GM10248 (cell line): ENCODE results near the gene CDH11.

Experiments
- CTCF ChIA-PET: fragments of 300-600 bp; sonication (Branson Sonifier 250); formaldehyde crosslinking; extraction: SDS; loops from one replicate; lab custom pipeline; 2021; ENCODE audit warnings: antibody characterized with exemption; lab: Yijun Ruan, JAX
- POLR2A ChIA-PET: fragments of 350-650 bp; sonication (Branson Sonifier 250); formaldehyde crosslinking; extraction: SDS; loops from one replicate; lab custom pipeline; 2020; ENCODE audit warnings: antibody characterized with exemption; lab: Yijun Ruan, JAX
- DNase-seq: peaks from one replicate; pipeline ENCODE4 v3.0.0; 2012; ENCODE audit errors: extremely low spot score
- TF ChIP-seq, protein P1 (sequence below): IDR thresholded peaks from 2 replicates; pipeline ENCODE4 v1.5.1; 2012; ENCODE audit warnings: mild to moderate bottlenecking, low read depth; ENCODE audit errors: extremely low read depth, missing control alignments, control extremely low read depth

The CDH11 gene

DNA sequence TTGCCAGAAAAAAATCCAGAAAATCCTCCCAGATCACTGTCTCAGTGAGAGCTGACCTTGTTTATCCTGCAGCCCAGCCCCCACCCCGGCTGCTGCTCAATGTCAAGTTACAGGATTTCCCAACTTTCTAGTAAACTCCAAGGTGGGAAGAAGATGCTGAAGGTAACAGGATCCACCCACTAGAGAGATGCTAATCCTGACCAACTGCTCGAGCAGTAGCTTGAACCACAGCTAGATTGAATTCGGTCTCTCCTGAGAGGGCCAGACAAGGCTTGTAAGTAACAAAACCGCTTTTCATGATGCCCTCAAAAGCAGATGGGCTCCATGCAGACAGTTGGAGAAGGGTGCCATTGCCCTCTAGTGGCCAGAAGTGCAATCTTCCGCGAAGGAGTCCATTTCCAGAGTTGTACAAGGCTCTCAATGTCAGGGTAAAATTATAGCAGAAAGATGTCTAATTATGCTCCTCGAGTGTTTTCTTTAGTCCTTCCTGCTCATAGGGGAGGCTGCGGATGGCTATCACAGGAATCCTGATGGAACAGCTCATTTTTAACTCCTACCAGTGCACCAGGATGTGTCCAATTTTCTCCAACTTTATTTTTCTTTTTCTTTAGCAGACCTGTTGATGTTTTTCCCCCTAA, 3.9 kb downstream of the CDH11 start:
- TF ChIP-seq, protein P1, sequence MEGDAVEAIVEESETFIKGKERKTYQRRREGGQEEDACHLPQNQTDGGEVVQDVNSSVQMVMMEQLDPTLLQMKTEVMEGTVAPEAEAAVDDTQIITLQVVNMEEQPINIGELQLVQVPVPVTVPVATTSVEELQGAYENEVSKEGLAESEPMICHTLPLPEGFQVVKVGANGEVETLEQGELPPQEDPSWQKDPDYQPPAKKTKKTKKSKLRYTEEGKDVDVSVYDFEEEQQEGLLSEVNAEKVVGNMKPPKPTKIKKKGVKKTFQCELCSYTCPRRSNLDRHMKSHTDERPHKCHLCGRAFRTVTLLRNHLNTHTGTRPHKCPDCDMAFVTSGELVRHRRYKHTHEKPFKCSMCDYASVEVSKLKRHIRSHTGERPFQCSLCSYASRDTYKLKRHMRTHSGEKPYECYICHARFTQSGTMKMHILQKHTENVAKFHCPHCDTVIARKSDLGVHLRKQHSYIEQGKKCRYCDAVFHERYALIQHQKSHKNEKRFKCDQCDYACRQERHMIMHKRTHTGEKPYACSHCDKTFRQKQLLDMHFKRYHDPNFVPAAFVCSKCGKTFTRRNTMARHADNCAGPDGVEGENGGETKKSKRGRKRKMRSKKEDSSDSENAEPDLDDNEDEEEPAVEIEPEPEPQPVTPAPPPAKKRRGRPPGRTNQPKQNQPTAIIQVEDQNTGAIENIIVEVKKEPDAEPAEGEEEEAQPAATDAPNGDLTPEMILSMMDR = peak; percentile 89
- POLR2A ChIA-PET = no interaction called here
- CTCF ChIA-PET = interaction anchor here (0.9 to 1.3 kb wide), 3 partner anchors 9 to 1757 kb away, joined by 3 to 6 read pairs (median 3); no protein-coding TSS in a partner anchor
- DNase-seq = peak; percentile 42

DNA sequence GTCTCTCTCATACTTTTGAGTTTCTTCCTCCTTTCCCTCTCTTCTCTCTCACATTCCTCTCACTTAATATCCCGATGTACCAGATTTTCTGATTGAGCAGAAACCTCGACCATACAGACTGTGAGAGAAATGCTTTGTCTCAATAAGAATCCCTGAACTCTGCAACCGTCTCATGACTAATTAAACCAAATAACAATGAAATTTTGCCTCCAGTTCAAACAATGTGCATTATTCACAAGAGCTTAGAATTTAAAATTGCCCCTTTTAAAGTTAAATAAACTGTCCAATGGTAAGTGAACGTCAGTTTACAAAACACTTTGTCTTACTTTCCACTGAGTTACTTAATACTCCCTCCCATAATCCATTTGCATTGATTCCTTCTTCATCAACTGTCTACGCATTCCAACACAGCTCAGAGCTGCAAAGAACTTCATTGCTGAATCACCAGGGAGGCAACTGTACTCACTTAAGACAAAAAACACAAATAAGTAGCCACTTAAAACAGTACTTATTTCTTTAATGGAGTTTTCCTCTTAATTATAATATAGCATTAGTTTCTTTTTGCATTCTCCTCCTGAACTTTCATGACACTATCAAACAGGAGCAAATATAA, 4.9 kb downstream of the CDH11 start:
- TF ChIP-seq, protein P1 = no peak
- ChIA-PET POLR2A (no interaction called here), CTCF (interaction anchor here (0.9 to 1.7 kb wide), 6 partner anchors 10 to 1755 kb away, joined by 3 to 7 read pairs (median 4); no protein-coding TSS in a partner anchor)
- no peak for DNase-seq

DNA sequence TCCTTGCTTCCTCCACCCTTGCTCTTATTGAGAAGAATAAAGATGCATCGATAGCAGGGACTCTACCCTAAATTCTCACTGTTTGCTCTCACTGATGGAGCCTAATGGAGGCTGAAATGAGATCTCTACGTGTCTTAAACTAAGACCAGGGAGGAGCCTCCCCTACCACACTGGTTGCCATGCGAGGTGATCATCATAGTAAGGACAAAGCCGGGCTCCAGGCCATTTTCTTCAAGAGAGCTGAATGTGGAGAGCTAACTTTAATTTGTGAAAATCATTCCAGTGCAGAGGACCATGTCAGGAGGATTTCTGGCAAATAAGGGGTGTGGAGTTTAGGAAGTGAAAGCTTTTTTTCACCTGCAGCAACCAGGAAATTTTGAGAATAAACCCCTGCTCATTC, 5.6 kb downstream of the CDH11 start:
- TF ChIP-seq, protein P1 = no peak
- ChIA-PET CTCF (interaction anchor here (0.9 to 1.7 kb wide), 6 partner anchors 9 to 1754 kb away, joined by 3 to 7 read pairs (median 4); no protein-coding TSS in a partner anchor), POLR2A (interaction anchor here (0.7 kb wide), 1 partner anchor 34 kb away, joined by 4 read pairs; no protein-coding TSS in a partner anchor)
- no peak for DNase-seq

DNA sequence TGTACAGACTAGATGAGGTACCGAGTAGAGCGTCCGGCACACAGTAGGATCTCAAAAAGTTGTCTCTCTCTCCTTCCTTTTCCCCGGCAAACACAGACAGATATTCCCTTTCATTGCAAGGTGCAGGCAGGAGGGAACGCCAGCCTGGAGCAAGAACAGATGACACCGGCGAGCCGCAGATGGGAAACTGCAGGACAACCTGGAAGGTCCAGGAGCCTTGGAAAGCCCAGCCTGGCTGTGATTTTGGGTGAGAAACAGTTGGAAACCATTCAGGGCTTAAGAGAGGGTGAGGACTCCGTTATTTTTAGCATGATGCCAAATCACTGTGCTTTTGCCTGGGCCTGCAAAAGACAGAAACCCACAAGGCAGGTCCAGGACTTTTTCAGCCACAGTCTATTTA, 7.3 kb downstream of the CDH11 start:
- POLR2A ChIA-PET = no interaction called here
- CTCF ChIA-PET = interaction anchor here (0.8 to 1.3 kb wide), 4 partner anchors 9 to 1756 kb away, joined by 3 read pairs; no protein-coding TSS in a partner anchor
- no peak for DNase-seq
- TF ChIP-seq, protein P1 = no peak

DNA sequence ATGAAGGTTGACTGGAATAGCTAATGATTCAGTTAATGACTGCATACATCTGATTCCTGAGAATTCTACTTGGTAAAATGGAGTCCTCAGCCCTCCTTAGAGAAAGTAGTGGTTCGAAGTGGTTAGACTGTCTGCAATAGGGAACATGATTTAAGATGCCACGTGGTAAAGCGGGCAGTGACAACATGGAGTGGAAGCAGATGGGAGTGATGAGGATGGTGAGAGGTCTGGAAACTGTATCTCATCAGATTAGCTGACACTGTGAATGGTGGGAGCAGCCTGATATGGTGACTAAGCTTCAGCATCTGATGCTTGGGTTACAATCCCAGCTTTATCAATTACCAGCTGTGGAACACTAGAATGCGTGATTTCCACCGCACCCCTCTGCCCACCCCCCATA, 8.4 kb downstream of the CDH11 start:
- TF ChIP-seq, protein P1 = no peak
- ChIA-PET POLR2A (no interaction called here), CTCF (interaction anchor here (1.0 to 1.3 kb wide), 5 partner anchors 9 to 1747 kb away, joined by 3 read pairs; no protein-coding TSS in a partner anchor)
- DNase-seq = no peak

DNA sequence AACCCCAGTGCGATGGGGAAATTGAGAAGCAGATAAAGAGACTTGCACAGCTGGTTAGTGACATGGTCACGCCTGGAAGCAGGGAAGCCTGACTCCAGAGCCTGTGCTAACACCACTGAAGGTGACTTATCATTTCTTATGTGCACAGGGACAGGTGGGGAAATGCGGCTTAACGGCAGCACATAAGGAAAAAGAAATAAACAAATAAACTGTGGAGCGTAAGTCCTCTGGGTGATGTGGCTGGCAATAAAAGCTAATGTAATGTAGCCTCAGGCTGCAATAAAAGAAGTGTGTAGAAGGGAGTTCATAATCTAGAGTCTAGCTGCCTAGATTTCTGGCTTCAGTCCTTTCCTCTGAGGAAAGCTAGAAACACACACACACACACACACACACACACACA, 10.6 kb downstream of the CDH11 start:
- POLR2A ChIA-PET = no interaction called here
- TF ChIP-seq, protein P1 = no peak
- CTCF ChIA-PET = no interaction called here
- no peak for DNase-seq
